DND-41 (cell line): ENCODE measurements around the gene PPP1R16B.

ENCODE experiments used
- EZH2 ChIP-seq: IDR thresholded peaks from 3 replicates; pipeline ENCODE4 v1.6.1; 2012; ENCODE audit warnings: borderline replicate concordance, low read depth, mild to moderate bottlenecking, moderate library complexity, low read length, inconsistent platforms; ENCODE audit not compliant: severe bottlenecking
- TF ChIP-seq, protein P1 (sequence below): IDR thresholded peaks from 2 replicates; pipeline ENCODE4 v1.5.1; 2012; ENCODE audit warnings: borderline replicate concordance, low read length, moderate library complexity, mild to moderate bottlenecking; ENCODE audit not compliant: poor library complexity, severe bottlenecking; ENCODE audit errors: extremely low read depth

DNA sequence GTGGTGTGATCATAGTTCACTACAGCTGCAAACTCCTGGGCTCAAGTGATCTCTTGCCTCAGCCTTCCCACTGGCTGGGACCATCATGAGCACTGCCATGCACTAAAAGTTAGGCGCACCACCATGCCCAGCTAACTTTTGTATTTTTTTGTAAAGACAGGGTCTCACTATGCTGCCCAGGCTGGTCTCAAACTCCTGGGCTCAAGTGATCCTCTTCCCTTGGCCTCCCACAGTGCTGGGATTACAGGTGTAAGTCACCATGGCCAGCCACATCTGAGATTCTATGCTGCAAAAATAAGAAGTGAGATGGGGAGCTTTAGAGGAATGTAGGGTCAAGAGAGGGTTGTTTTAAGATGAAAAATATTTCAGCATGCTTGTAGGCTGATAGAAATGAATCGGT is 119.2 kb downstream of the PPP1R16B start:
- TF ChIP-seq, protein P1, sequence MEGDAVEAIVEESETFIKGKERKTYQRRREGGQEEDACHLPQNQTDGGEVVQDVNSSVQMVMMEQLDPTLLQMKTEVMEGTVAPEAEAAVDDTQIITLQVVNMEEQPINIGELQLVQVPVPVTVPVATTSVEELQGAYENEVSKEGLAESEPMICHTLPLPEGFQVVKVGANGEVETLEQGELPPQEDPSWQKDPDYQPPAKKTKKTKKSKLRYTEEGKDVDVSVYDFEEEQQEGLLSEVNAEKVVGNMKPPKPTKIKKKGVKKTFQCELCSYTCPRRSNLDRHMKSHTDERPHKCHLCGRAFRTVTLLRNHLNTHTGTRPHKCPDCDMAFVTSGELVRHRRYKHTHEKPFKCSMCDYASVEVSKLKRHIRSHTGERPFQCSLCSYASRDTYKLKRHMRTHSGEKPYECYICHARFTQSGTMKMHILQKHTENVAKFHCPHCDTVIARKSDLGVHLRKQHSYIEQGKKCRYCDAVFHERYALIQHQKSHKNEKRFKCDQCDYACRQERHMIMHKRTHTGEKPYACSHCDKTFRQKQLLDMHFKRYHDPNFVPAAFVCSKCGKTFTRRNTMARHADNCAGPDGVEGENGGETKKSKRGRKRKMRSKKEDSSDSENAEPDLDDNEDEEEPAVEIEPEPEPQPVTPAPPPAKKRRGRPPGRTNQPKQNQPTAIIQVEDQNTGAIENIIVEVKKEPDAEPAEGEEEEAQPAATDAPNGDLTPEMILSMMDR, result no peak
- TF ChIP-seq EZH2, result no peak
